Smooth muscle cell (in vitro differentiated cells): ENCODE measurements around the gene NR2F1-AS1. TPM values are rescaled to one million over a fixed set of nuclear protein-coding genes. Genes with fewer than 3 reads are reported as not detected.
A peak's percentile ranks its signal among the peaks of the same experiment; 100 is the strongest.

Source experiments
- DNase-seq: peaks from one replicate; lab custom pipeline; 2025; ENCODE audit not compliant: unreplicated experiment; lab: John Stamatoyannopoulos, UW
- H2AFZ ChIP-seq: fragments of 200-600 bp; sonication (generic); 2 replicates; pipeline ENCODE4 v1.6.0; 2016; ENCODE audit warnings: antibody characterized with exemption, low read depth, mild to moderate bottlenecking
- H3F3A ChIP-seq: fragments of 200-600 bp; sonication (generic); 2 replicates; pipeline ENCODE4 v1.6.0; 2017; ENCODE audit warnings: antibody characterized with exemption, low read depth
- H3K27ac ChIP-seq: fragments of 200-600 bp; sonication (generic); 2 replicates; pipeline ENCODE4 v1.5.1; 2016; ENCODE audit warnings: low read depth, mild to moderate bottlenecking
- H3K27me3 ChIP-seq: fragments of 200-600 bp; sonication (generic); 2 replicates; pipeline ENCODE4 v1.6.1; 2016; ENCODE audit warnings: low read depth, mild to moderate bottlenecking
- H3K36me3 ChIP-seq: fragments of 200-600 bp; sonication (generic); 2 replicates; pipeline ENCODE4 v1.5.1; 2016; ENCODE audit warnings: low read depth
- H3K4me1 ChIP-seq: fragments of 200-600 bp; sonication (generic); 2 replicates; pipeline ENCODE4 v1.5.1; 2016; ENCODE audit warnings: low read depth
- H3K4me2 ChIP-seq: fragments of 200-600 bp; sonication (generic); 2 replicates; pipeline ENCODE4 v1.6.0; 2016; ENCODE audit warnings: mild to moderate bottlenecking
- H3K4me3 ChIP-seq: fragments of 200-600 bp; sonication (generic); 2 replicates; pipeline ENCODE4 v1.5.1; 2016; ENCODE audit warnings: mild to moderate bottlenecking
- H3K79me2 ChIP-seq: fragments of 200-600 bp; sonication (generic); 2 replicates; pipeline ENCODE4 v1.6.0; 2016; ENCODE audit warnings: low read depth, mild to moderate bottlenecking
- H3K9ac ChIP-seq: fragments of 200-600 bp; sonication (generic); 2 replicates; pipeline ENCODE4 v1.6.0; 2016; ENCODE audit warnings: low read depth
- H3K9me3 ChIP-seq: fragments of 200-600 bp; sonication (generic); replicated peaks from 2 replicates; pipeline ENCODE4 v1.5.1; 2016; ENCODE audit warnings: low read depth
- H4K20me1 ChIP-seq: fragments of 200-600 bp; sonication (generic); 2 replicates; pipeline ENCODE4 v1.6.0; 2016; ENCODE audit warnings: low read depth
- WGBS: methylation state at CpG from one replicate; pipeline ENCODE4 v1.1.7; 2016; ENCODE audit warnings: low lambda C conversion rate; 5-methylcytosine and 5-hydroxymethylcytosine counted together
- polyA plus RNA-seq: library from polyadenylated mRNA; unstranded; fragments of >200 nt; fragmentation: Nextera tagmentation; extraction: Ambion mirVana; gene quantifications from 2 replicates; pipeline ENCODE4 v1.2.1, GENCODE V29; 2016
- total RNA-seq: library from RNA; depleted of rRNA; stranded (reverse); fragments of >200 nt; gene quantifications from 2 replicates; pipeline ENCODE4 v1.2.3, GENCODE V29; 2014
- TF ChIP-seq, protein P1 (sequence below): fragments of 200-600 bp; sonication (generic); IDR thresholded peaks from 2 replicates; pipeline ENCODE4 v1.5.1; 2017; ENCODE audit warnings: borderline replicate concordance, mild to moderate bottlenecking, antibody characterized with exemption; ENCODE audit not compliant: insufficient read depth, poor library complexity, severe bottlenecking

Gene NR2F1-AS1
- total and polyA plus RNA-seq, 2 experiments from 2014 or later, result 18.7 to 26.1 TPM

DNA sequence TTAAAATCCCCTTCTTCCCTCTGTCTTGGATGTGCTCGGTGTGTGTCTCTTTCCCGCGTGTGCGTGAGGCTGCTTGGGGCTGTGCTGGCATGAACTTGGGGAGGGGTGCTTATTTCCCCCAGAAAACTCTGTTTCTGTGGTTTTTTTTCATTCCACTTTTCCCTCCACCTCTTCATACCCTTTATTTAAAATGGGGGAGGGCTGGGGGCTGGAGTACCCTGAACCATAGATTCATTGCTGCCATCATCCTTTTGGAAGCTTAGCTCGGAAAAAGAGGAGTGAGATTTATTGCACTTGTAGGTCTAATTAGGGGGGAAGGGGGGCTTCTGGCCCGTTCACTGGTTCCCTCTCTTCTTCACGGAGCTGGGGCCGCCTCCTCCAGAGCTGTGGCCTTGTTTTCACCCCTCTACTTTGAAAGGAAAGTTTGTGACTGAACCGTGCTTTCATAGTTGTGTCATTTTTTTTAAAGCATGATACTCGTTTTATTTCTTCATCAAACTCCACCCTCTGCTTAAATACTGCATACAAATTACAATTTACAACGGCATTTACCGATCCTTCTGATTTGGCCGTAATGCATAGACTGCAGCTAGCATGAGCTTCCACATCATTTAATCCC is 4.9 kb upstream of the NR2F1-AS1 start:
- DNase-seq, result no peak
- Histone ChIP-seq H3K9ac (no peak overlapping the region), H3K27me3 (peaks cover 67% of the 10 kb centered on the region), H3F3A (peaks cover 6% of the 10 kb centered on the region), H3K27ac (no peak overlapping the region), H3K9me3 (no peaks in the 10 kb centered on the region), H3K4me1 (peaks cover 23% of the 10 kb centered on the region), H2AFZ (no peak overlapping the region), H3K4me3 (peak overlapping the region; percentile 79), H3K79me2 (peaks cover 4% of the 10 kb centered on the region), H4K20me1 (peaks cover 50% of the 10 kb centered on the region), H3K4me2 (peak overlapping the region; percentile 97), H3K36me3 (peaks cover 5% of the 10 kb centered on the region)
- 13% methylated on average over 12 of the region's 13 CpGs for WGBS
- TF ChIP-seq, protein P1, sequence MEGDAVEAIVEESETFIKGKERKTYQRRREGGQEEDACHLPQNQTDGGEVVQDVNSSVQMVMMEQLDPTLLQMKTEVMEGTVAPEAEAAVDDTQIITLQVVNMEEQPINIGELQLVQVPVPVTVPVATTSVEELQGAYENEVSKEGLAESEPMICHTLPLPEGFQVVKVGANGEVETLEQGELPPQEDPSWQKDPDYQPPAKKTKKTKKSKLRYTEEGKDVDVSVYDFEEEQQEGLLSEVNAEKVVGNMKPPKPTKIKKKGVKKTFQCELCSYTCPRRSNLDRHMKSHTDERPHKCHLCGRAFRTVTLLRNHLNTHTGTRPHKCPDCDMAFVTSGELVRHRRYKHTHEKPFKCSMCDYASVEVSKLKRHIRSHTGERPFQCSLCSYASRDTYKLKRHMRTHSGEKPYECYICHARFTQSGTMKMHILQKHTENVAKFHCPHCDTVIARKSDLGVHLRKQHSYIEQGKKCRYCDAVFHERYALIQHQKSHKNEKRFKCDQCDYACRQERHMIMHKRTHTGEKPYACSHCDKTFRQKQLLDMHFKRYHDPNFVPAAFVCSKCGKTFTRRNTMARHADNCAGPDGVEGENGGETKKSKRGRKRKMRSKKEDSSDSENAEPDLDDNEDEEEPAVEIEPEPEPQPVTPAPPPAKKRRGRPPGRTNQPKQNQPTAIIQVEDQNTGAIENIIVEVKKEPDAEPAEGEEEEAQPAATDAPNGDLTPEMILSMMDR, result no peak

DNA sequence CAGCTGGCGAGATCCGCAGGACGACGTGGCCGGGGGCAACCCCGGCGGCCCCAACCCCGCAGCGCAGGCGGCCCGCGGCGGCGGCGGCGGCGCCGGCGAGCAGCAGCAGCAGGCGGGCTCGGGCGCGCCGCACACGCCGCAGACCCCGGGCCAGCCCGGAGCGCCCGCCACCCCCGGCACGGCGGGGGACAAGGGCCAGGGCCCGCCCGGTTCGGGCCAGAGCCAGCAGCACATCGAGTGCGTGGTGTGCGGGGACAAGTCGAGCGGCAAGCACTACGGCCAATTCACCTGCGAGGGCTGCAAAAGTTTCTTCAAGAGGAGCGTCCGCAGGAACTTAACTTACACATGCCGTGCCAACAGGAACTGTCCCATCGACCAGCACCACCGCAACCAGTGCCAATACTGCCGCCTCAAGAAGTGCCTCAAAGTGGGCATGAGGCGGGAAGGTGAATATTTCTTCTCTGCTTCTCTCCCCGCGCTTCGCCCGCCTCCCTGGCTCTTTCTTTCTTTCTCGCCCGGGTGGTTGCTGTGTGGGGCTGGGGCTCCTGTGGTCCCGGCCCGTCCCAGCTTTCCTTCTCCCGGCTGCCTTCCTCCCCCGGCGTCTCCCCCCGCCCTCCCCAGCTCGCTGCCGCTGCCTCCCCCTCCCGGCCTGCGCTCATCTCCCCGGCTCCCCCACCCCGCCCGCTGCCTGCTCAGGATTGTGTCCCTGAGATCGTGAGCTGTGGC is 4.2 kb upstream of the NR2F1-AS1 start:
- DNase-seq, result no peak
- Histone ChIP-seq H3F3A (peaks cover 6% of the 10 kb centered on the region), H3K36me3 (peaks cover 5% of the 10 kb centered on the region), H2AFZ (peak overlapping the region; percentile 49), H3K27me3 (peaks cover 61% of the 10 kb centered on the region), H3K9ac (no peak overlapping the region), H3K27ac (no peak overlapping the region), H3K9me3 (no peaks in the 10 kb centered on the region), H4K20me1 (peaks cover 43% of the 10 kb centered on the region), H3K79me2 (peaks cover 4% of the 10 kb centered on the region), H3K4me1 (peaks cover 24% of the 10 kb centered on the region), H3K4me2 (peak overlapping the region; percentile 97), H3K4me3 (peak overlapping the region; percentile 79)
- TF ChIP-seq, protein P1, result no peak
- under 1% methylated on average over 51 of the region's 70 CpGs for WGBS

- Histone ChIP-seq H3K9ac (no peak overlapping the region), H3K27ac (no peak overlapping the region)
- no peak for DNase-seq
Observed at GRCh38 chr5:93584596-93585040, 3.6 kb upstream of the NR2F1-AS1 start.

More at GRCh38 chr5:93584596-93585040, 3.6 kb upstream of the NR2F1-AS1 start:
- no peak overlapping the region for H2AFZ ChIP-seq
- peaks cover 55% of the 10 kb centered on the region for H3K27me3 ChIP-seq
- 0% methylated on average over 6 of the region's 48 CpGs for WGBS
- H4K20me1 ChIP-seq, result peaks cover 37% of the 10 kb centered on the region
- peaks cover 5% of the 10 kb centered on the region for H3K36me3 ChIP-seq
- H3K79me2 ChIP-seq, result no peaks in the 10 kb centered on the region
- H3F3A ChIP-seq, result peaks cover 6% of the 10 kb centered on the region
- TF ChIP-seq, protein P1, result no peak
- no peaks in the 10 kb centered on the region for H3K9me3 ChIP-seq
- H3K4me1 ChIP-seq, result peaks cover 28% of the 10 kb centered on the region
- peak overlapping the region; percentile 79 for H3K4me3 ChIP-seq
- H3K4me2 ChIP-seq, result peak overlapping the region; percentile 97
